Chondrocyte (in vitro differentiated cells): ENCODE results near the gene PITPNM3. TPM values are rescaled to one million over a fixed set of nuclear protein-coding genes. Genes with fewer than 3 reads are reported as not detected.

Source experiments
- DNase-seq: peaks from one replicate; pipeline ENCODE4 v3.0.0; 2021; ENCODE audit warnings: mixed read lengths, low spot score
- H3K27ac Mint-ChIP-seq: one replicate; pipeline ENCODE4 v1.8.0; 2021; ENCODE audit warnings: mild to moderate bottlenecking, moderate library complexity, mixed read lengths; ENCODE audit not compliant: unreplicated experiment
- H3K27me3 Mint-ChIP-seq: 2 replicates; pipeline ENCODE4 v1.8.0; 2021; ENCODE audit warnings: low read depth, mixed read lengths
- H3K36me3 Mint-ChIP-seq: 2 replicates; pipeline ENCODE4 v1.8.0; 2021; ENCODE audit warnings: low read depth, mixed read lengths
- H3K4me1 Mint-ChIP-seq: 2 replicates; pipeline ENCODE4 v1.8.0; 2021; ENCODE audit warnings: low read depth, mild to moderate bottlenecking, mixed read lengths
- H3K4me3 Mint-ChIP-seq: one replicate; pipeline ENCODE4 v1.8.0; 2021; ENCODE audit warnings: mild to moderate bottlenecking, moderate library complexity, mixed read lengths; ENCODE audit not compliant: unreplicated experiment
- H3K9me3 Mint-ChIP-seq: 2 replicates; pipeline ENCODE4 v1.8.0; 2021; ENCODE audit warnings: low read depth, mixed read lengths
- CTCF ChIP-seq: fragments of 200-600 bp; sonication (generic); IDR thresholded peaks from 2 replicates; pipeline ENCODE4 v1.5.0; 2021; ENCODE audit warnings: antibody characterized with exemption, mild to moderate bottlenecking, moderate library complexity
- total RNA-seq: library from RNA; stranded (reverse); gene quantifications from 3 replicates; pipeline ENCODE4 v1.2.1, GENCODE V29; 2021

The PITPNM3 gene
- total RNA-seq, 1 donor from 2014 or later = 5.7 TPM

- H3K27ac Mint-ChIP-seq = no peak overlapping the region
- H3K36me3 Mint-ChIP-seq = peaks cover 15% of the 10 kb centered on the region
- H3K4me1 Mint-ChIP-seq = peaks cover 13% of the 10 kb centered on the region
- no peaks in the 10 kb centered on the region for H3K27me3 Mint-ChIP-seq
- no peak for DNase-seq
- H3K4me3 Mint-ChIP-seq = no peak overlapping the region
- TF ChIP-seq CTCF = no peak
- peaks cover 7% of the 10 kb centered on the region for H3K9me3 Mint-ChIP-seq
Observed at GRCh38 chr17:6470146-6470718, 86.1 kb downstream of the PITPNM3 start.

- Mint-ChIP-seq H3K4me1 (peaks cover 11% of the 10 kb centered on the region), H3K27ac (no peak overlapping the region), H3K4me3 (no peak overlapping the region), H3K36me3 (peaks cover 15% of the 10 kb centered on the region), H3K9me3 (peaks cover 7% of the 10 kb centered on the region), H3K27me3 (no peaks in the 10 kb centered on the region)
- no peak for TF ChIP-seq CTCF
- DNase-seq = no peak
Observed at GRCh38 chr17:6468051-6468790, 88.1 kb downstream of the PITPNM3 start.

- Mint-ChIP-seq H3K4me3 (no peak overlapping the region), H3K27ac (no peak overlapping the region), H3K4me1 (peaks cover 8% of the 10 kb centered on the region), H3K9me3 (peaks cover 7% of the 10 kb centered on the region), H3K27me3 (no peaks in the 10 kb centered on the region), H3K36me3 (peaks cover 15% of the 10 kb centered on the region)
- DNase-seq = no peak
- TF ChIP-seq CTCF = no peak
Observed at GRCh38 chr17:6467567-6467966, 88.8 kb downstream of the PITPNM3 start.

- Mint-ChIP-seq H3K36me3 (peaks cover 18% of the 10 kb centered on the region), H3K4me3 (no peak overlapping the region), H3K4me1 (no peaks in the 10 kb centered on the region), H3K27me3 (no peaks in the 10 kb centered on the region), H3K27ac (no peak overlapping the region), H3K9me3 (peaks cover 7% of the 10 kb centered on the region)
- no peak for TF ChIP-seq CTCF
- DNase-seq = peak; percentile 65
Observed at GRCh38 chr17:6465206-6466003, 91.0 kb downstream of the PITPNM3 start.

- Mint-ChIP-seq H3K27me3 (peaks cover 3% of the 10 kb centered on the region), H3K36me3 (peaks cover 16% of the 10 kb centered on the region), H3K4me1 (no peaks in the 10 kb centered on the region), H3K9me3 (peaks cover 7% of the 10 kb centered on the region), H3K27ac (no peak overlapping the region), H3K4me3 (no peak overlapping the region)
- TF ChIP-seq CTCF = no peak
- DNase-seq = peak; percentile 74
Observed at GRCh38 chr17:6464446-6465041, 91.8 kb downstream of the PITPNM3 start.
